Retinal pigment epithelial cell (primary cell): Measurements from ENCODE around the gene ZNF425.
"Not testable (repeated sequence)": the region's sequence is repeated elsewhere in the genome, so short reads cannot be mapped to it uniquely, and the experiment has no call there.

ENCODE experiments used
- DNase-seq: peaks from one replicate; pipeline ENCODE4 v3.0.0-alpha.2; 2010; ENCODE audit warnings: low read depth
- H3K4me3 ChIP-seq: 2 replicates; pipeline ENCODE4 v1.5.1; 2011; ENCODE audit warnings: mild to moderate bottlenecking, low read length, control low read depth, moderate library complexity
- CTCF ChIP-seq: conservative IDR thresholded peaks from 2 replicates; pipeline ENCODE4 v1.5.1; 2011; ENCODE audit warnings: low read depth, low read length, control low read depth, inconsistent platforms

Gene ZNF425

GRCh38 chr7:149147072-149147751, 21.1 kb upstream of the ZNF425 start, which contains the start of gene ZNF398:
Gene ZNF398 (plus strand): TSS chr7:149147453. CDS start chr7:149147743, 290 bp downstream.
- H3K4me3 ChIP-seq, result peak within 1 kb of the TSS; percentile 63
- peak; percentile 31 for TF ChIP-seq CTCF
- DNase-seq, result no peak

GRCh38 chr7:149145031-149145845, 19.1 kb upstream of the ZNF425 start:
- no peak overlapping the region for H3K4me3 ChIP-seq
- no peak for TF ChIP-seq CTCF
- DNase-seq, result no peak

- DNase-seq, H3K4me3 ChIP-seq: not testable (repeated sequence)
These were observed 18.4 kb upstream of the ZNF425 start for GRCh38 chr7:149144436-149144922.

GRCh38 chr7:149141893-149142292, 15.8 kb upstream of the ZNF425 start:
- DNase-seq, result no peak
- TF ChIP-seq CTCF, result no peak
- H3K4me3 ChIP-seq, result no peak overlapping the region

DNA sequence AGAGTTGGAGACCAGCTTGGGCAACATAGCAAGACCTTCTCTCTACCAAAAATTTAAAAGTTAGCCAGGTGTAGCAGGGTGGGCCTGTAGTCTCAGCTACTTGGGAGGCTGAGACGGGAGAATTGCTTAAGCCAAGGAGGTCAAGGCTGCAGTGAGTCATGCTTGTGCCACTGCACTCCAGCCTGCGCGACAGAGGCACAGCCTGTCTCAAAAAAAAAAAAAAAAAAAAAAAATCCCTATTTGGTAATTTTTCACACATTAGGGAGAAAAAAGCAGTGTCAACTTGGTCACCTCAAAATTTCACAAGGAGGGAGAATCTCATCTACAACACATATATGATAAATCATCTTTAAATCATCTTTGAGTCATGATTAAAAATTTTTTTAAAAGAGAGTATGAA, 14.7 kb upstream of the ZNF425 start:
- no peak for DNase-seq
- no peak overlapping the region for H3K4me3 ChIP-seq
- no peak for TF ChIP-seq CTCF

DNA sequence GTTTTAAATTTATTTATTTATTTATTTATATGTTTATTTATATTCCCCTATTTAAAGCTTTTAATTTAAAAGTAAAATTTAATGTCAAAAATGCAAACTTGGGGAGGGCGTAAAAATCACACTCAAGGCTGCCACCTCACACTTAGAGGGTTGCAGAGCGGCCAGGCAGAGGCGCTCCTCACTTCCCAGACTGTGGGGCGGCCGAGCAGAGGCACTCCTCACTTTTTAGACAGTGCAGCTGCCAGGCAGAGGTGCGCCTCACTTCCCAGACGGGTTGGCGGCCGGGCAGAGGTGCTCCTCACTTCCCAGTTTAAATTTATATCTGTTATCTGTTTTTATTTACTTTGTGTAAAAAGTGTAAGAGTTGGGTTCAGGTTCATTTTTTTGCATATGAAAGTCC, 10.0 kb upstream of the ZNF425 start:
- H3K4me3 ChIP-seq, result no peak overlapping the region
- no peak for DNase-seq
- TF ChIP-seq CTCF, result no peak

DNA sequence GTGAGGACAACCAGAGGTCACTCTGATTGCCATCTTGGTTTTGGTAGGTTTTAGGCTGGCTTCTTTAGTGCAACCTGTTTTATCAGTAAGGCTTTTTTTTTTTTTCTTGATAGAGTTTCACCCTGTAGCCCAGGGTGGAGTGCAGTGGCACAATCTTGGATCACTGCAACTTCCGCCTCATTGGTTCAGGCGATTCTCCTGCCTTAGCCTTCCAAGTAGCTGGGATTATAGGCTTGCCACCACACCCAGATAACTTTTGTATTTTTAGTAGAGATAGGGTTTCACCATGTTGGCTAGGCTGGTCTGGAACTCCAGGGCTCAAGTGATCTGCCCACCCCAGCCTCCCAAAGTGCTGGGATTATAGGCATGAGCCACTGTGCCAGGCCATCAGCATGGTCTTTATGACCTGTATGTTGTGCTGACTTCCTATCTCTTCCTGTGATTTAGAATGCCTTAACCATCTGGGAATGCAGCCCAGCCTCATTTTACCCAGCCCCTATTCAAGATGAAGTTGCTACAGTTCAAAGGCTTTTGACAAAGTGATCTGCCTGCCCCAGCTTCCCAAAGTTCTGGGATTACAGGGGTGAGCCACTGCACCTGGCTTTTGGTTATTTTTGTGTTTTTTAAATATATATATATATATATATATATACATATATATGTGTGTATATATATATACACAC, 7.0 kb upstream of the ZNF425 start:
- H3K4me3 ChIP-seq, result no peak overlapping the region
- DNase-seq, result no peak
- no peak for TF ChIP-seq CTCF
